NCI-H748 (cell line): ENCODE results near the gene PPP1R17.

ENCODE experiments used
- DNase-seq: peaks from one replicate; lab custom pipeline; 2025; ENCODE audit not compliant: unreplicated experiment; lab: John Stamatoyannopoulos, UW

PPP1R17 gene

DNA sequence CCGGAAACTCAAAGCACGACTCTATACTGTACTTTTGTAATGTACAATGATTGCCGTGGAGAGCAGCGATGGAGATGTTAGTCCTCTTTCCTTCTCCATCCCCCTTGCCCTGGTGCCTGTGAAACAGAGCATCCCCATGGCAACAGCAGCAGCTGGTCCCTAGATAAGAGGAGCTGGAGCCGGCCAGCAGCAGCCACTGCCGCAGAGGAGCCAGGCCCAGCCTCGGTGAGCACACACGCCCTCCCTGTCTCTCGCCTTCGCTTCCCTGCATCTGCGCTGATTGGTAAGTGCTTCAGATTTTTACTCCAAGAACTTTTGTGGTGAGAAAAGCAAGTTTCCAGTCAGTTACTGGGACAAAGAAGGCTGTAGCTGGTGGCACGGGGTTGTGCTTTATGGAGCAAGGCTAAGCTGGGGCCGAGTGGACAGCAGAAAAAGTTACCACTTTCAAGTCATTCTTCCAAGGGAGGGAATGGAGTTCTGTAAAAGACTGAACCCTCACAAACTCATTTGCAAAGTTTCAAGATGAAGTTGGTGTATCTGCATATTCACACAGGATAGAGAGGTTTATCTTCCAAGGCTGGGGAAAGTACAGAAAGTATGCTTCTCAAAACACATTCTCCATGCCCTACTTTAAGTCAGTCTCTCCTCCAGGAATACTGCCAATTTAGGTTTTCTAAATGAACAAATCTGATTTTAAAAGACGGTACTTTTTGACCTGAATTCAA lies at the start of gene PPP1R17:
Gene PPP1R17 (plus strand): TSS at position 192 of the 725 bp plus-strand sequence. CDS start 5,227 bp downstream, outside the sequence.
- DNase-seq: peak; percentile 95

GRCh38 chr7:31640381-31640780 lies 46.6 kb upstream of the PPP1R17 start:
- no peak for DNase-seq

DNA sequence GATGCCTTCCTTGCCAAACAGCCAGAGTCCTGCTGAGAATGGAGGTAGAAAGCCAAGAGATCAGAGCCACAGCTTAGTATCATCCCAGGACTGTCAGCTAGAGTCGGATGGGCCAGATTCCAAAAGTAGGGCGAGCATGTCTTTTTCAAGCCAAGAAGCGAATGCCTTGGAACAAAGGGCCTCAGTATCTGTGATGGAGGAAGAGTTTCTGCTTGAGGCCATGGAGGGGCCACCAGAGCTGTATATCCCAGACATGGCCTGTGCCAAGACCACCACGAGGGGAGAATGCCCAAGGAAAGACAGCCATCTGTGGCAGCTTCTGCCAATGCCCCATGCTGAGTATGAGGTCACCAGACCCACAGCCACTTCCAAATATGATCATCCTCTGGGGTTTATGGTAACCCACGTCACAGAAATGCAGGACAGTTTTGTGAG lies 44.3 kb upstream of the PPP1R17 start:
- no peak for DNase-seq

GRCh38 chr7:31646942-31647341 lies 40.1 kb upstream of the PPP1R17 start:
- no peak for DNase-seq

- DNase-seq: no peak
These were observed 39.5 kb upstream of the PPP1R17 start for GRCh38 chr7:31647511-31647910.

DNA sequence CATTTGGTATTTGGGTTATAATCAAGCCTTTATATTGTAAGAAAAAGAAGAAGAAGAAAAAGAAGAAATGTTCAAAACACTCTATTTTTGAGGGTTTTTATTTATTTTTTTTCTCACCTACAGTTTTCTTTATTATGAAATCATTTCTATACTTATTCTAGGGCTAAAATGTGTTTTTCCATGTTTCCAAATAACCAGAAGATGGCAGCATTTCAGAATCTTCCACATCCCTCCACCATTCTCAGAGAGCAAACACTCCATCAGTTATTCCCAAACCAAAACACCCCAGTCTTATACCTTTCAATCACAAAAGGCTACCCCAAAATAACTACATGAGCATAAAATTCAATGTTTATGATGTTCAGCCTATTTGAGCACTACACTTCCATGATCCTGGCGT lies 38.7 kb upstream of the PPP1R17 start:
- peak; percentile 42 for DNase-seq

GRCh38 chr7:31648880-31649279 lies 38.1 kb upstream of the PPP1R17 start:
- DNase-seq: no peak

DNA sequence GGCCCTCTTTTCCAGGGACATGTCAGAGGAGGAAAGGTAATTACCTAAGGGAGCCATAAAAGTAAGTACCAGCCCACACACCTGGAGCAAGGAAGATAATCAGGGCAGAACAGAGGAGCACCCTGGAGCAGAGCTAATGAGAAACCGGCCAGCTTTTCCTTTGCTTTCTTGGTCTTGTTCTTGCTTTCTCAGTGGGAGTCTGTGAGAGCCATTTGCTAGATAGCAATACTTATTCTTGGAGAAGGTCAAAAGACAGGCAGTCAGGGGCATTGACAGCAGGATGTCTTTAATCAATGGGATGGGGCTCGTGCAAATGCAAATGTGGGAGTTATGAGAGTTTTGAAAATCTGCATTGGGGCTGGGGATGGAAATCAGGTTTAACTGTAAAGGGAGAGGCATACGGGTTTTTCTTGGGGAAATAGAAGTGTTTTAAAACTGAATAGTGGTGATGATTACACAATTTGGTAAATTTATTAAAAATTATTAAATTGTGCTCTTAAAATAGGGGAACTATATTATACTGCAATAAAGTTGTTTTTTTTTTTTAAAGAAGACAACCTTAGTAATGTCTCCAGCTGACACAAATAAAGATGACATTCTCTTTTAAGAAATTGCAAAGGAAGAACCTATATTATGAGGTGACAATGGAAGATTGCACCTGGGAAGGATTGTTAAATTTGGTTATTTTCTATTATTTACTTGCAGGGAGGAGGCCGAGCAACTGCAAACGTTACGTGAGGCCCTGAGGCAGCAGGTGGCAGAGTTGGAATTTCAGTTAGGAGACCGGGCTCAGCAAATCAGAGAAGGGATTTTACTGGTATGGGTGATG lies 35.6 kb upstream of the PPP1R17 start:
- peak; percentile 39 for DNase-seq

GRCh38 chr7:31652063-31652326 lies 35.0 kb upstream of the PPP1R17 start:
- DNase-seq: no peak

- DNase-seq: peak; percentile 15
These were observed 23.9 kb upstream of the PPP1R17 start for GRCh38 chr7:31663072-31663471.

- DNase-seq: no peak
These were observed 22.1 kb upstream of the PPP1R17 start for GRCh38 chr7:31664890-31665289.

DNA sequence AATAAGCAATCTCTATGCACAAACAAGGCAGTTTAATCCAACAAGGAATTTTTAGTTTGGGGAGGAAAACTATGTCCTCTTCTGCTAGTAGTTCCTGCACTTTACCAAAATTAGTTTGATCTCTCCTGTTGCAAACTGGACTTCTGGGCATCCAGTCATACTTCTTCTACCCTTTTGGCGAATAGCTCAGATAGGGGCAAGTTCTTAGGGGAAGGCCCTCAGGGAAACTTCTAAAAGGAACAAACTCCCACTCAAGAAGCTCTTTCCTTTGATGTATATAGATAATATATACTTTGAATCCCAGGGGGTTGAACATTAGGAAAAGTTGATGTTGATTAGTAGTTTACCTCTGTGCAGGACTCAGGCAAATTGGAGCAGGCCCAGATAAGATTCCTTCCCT lies 21.5 kb upstream of the PPP1R17 start:
- no peak for DNase-seq

DNA sequence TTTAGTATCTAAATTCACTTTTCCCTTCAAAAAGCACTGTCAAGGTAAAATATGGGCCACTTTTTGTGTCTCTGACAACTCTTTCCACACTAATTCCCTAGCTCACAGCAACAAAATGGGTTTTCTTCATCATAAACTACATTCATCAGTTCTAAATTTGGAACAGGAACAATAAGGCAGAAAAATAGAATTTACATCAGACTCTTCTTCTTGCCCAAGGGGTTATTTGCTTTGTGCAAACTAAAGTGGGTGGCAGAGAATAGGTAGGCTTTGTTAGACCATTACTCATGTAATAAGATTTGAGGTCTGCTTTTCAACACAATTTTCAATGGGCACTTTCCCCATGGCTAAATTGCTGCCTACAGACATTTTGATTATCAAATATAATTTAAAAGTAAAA lies 17.6 kb upstream of the PPP1R17 start:
- DNase-seq: no peak

DNA sequence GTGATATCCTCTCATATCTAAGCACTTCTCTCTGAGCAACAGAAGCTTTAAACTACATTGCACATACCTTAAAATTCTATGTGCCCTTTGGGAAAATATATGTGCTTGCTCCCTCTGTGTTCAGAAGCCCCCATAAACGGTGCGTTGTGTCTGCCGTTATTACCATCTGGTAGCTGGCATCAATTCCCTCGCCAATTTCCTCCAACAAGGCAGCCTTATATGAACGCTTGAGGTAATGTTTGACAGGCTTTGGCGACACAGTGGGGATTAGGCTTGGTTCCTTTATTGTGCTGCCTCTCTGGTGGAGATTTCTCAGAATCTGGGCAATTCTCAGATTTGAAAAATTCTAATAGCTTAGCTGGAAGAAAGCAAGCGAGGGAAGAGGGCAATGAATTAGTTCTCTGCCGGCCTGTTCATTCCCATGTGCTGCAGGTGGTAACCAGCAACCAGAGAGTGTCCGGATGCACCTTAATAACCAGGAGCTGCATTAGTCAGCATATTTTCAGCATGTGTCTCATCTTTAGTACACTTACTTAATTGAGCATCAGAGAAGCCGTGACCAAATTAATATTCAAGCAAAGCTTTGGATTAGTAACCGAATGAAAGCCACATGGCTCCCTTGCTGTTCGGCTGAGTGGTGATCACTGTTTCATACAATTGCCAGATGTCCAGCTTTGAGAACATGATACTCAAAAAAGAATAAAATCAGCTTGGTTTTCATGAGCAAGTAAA lies 7.3 kb upstream of the PPP1R17 start:
- DNase-seq: no peak

DNA sequence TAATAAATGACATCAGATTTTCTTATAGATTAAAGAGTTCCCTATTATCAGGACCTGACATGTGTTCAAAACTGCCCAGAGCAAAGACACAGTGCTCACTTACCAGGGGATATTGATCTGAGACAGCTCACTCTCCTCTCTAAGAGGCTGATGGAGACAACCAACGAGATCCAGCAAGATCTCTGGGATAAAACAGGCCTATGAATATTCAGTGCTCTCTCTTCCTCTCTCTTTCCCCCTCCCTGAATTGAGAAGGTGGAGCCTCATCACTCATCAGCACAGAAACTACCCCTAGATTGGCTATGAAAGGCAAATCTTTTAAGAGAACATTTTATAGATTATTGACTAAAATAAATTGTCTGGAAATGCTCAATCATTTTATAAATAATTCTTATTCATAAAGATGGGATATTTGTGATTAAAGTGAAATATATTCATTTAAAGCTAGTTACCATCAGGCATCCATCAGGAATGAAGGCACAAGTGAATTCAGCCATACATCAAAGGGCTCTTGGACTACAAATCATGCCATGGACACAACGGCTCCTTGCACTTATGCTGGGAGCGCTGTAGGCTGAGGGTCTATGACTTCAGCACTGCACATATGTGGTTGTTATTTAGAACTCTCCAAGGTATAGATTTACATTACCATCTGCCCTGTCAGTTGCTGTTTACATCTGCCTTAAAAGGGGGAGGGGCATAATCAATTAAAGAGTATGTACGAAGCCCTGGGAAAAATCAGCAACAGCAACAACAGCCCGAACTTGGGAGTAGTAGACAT lies 3.4 kb upstream of the PPP1R17 start:
- peak; percentile 75 for DNase-seq

- DNase-seq: no peak
These were observed 1.4 kb downstream of the PPP1R17 start for GRCh38 chr7:31688372-31688771.

DNA sequence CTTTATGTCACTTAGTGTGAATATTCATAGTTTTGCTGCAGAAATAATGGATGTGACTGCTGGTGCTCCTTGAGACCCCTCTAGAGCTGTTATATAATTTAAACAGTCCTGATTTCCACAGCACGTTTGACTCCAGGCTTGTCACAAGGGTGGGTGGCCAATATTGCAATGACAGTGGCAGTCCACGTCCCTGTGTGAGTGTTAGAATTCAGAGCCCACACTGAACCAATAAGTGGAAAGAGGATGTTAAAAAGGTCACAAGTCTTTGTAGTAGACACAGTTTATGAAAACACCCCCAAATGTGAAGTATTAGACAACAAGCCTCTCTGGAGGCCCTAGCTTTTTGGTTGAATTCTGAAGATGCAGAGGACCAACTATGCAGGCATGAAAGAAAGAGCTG lies 2.0 kb downstream of the PPP1R17 start:
- no peak for DNase-seq

DNA sequence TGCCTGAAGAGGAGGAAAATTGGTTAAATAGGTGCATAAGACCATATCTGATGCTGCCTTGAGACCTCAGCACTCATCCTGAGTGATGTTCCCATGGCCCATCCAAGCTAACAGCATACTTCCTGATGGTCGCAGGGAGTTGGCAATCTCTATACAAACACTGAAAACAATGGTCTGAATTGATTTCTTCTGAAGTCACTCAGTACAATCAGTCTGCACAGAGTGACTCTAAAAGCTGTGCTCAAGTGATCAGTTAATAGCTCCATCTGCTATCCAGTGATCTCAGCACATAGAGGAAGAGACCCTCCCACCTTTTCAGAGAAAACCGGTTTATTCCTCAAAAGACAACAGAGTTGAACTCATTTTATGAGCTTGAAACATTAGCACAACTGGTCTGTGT lies 3.9 kb downstream of the PPP1R17 start:
- peak; percentile 86 for DNase-seq

DNA sequence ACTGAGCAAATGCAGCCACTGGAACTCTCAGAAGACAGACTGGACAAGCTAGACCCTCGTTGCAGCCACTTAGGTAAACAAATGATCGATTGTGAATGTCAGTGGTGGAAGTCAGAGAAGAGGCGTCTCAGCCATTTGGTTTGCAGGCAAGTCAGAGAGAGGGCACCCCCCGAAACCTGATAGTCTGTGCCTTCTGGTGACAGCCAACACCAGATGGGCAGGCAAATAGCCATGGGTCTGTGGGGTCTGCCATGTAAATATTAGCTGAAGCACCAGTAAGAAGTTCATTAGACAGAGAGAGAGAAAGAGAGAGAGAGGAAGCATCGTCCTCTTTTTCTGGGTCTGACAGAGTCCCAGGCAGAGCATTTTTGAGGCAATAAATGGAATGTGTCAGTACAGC lies 5.4 kb downstream of the PPP1R17 start:
- peak; percentile 57 for DNase-seq

GRCh38 chr7:31692871-31693270 lies 5.9 kb downstream of the PPP1R17 start:
- DNase-seq: no peak
